MM.1S (cell line): ENCODE measurements around the gene PARP15.

ENCODE experiments used
- DNase-seq: peaks from one replicate; pipeline ENCODE4 v3.0.0-alpha.2; 2015
- H2AFZ ChIP-seq: fragments of 300-600 bp; sonication (generic); 2 replicates; pipeline ENCODE4 v1.6.0; 2016; ENCODE audit warnings: antibody characterized with exemption, low read length
- H3F3A ChIP-seq: fragments of 300-600 bp; sonication (generic); 2 replicates; pipeline ENCODE4 v1.6.1; 2016; ENCODE audit warnings: mild to moderate bottlenecking, antibody characterized with exemption, low read length, moderate library complexity, mixed read lengths; ENCODE audit not compliant: insufficient read depth
- H3K27ac ChIP-seq: fragments of 300-600 bp; sonication (generic); 2 replicates; pipeline ENCODE4 v1.5.1; 2016; ENCODE audit warnings: mild to moderate bottlenecking, low read length
- H3K27me3 ChIP-seq: fragments of 300-600 bp; sonication (generic); replicated peaks from 2 replicates; pipeline ENCODE4 v1.6.0; 2016; ENCODE audit warnings: low read length; ENCODE audit not compliant: insufficient read depth
- H3K36me3 ChIP-seq: fragments of 300-600 bp; sonication (generic); replicated peaks from 2 replicates; pipeline ENCODE4 v1.6.1; 2016; ENCODE audit warnings: mild to moderate bottlenecking, low read length, mixed read lengths; ENCODE audit not compliant: insufficient read depth
- H3K4me1 ChIP-seq: fragments of 300-600 bp; sonication (generic); 2 replicates; pipeline ENCODE4 v1.6.1; 2016; ENCODE audit warnings: low read length, mixed read lengths
- H3K4me2 ChIP-seq: fragments of 300-600 bp; sonication (generic); 2 replicates; pipeline ENCODE4 v1.6.0; 2016; ENCODE audit warnings: low read depth, low read length
- H3K4me3 ChIP-seq: fragments of 300-600 bp; sonication (generic); 2 replicates; pipeline ENCODE4 v1.5.1; 2016; ENCODE audit warnings: low read length, mixed read lengths
- H3K79me2 ChIP-seq: fragments of 300-600 bp; sonication (generic); 2 replicates; pipeline ENCODE4 v1.6.1; 2016; ENCODE audit warnings: mixed run types, low read length, mixed read lengths
- H3K9ac ChIP-seq: fragments of 300-600 bp; sonication (generic); 2 replicates; pipeline ENCODE4 v1.6.1; 2016; ENCODE audit warnings: low read length, mixed read lengths
- H3K9me2 ChIP-seq: fragments of 300-600 bp; sonication (generic); replicated peaks from 2 replicates; pipeline ENCODE4 v1.6.1; 2016; ENCODE audit warnings: mild to moderate bottlenecking, low read length, mixed read lengths; ENCODE audit not compliant: insufficient read depth
- H3K9me3 ChIP-seq: fragments of 300-600 bp; sonication (generic); replicated peaks from 2 replicates; pipeline ENCODE4 v1.6.1; 2016; ENCODE audit warnings: mild to moderate bottlenecking, low read length, mixed read lengths; ENCODE audit not compliant: insufficient read depth
- H4K20me1 ChIP-seq: fragments of 300-600 bp; sonication (generic); 2 replicates; pipeline ENCODE4 v1.6.1; 2016; ENCODE audit warnings: mild to moderate bottlenecking, low read length, moderate library complexity, mixed read lengths; ENCODE audit not compliant: insufficient read depth
- EZH2 ChIP-seq: fragments of 300-600 bp; sonication (generic); optimal IDR thresholded peaks from 2 replicates; pipeline ENCODE3; 2017; ENCODE audit warnings: low read depth, mild to moderate bottlenecking, antibody characterized with exemption, low read length, mixed read lengths
- EZH2phosphoT487 ChIP-seq: fragments of 300-600 bp; sonication (generic); IDR thresholded peaks from 2 replicates; pipeline ENCODE4 v1.6.1; 2018; ENCODE audit warnings: antibody characterized with exemption, low read length
- TF ChIP-seq, protein P1 (sequence below): fragments of 300-600 bp; sonication (generic); IDR thresholded peaks from 2 replicates; pipeline ENCODE4 v1.5.1; 2016; ENCODE audit warnings: antibody characterized with exemption, low read length, mixed read lengths

PARP15 gene

DNA sequence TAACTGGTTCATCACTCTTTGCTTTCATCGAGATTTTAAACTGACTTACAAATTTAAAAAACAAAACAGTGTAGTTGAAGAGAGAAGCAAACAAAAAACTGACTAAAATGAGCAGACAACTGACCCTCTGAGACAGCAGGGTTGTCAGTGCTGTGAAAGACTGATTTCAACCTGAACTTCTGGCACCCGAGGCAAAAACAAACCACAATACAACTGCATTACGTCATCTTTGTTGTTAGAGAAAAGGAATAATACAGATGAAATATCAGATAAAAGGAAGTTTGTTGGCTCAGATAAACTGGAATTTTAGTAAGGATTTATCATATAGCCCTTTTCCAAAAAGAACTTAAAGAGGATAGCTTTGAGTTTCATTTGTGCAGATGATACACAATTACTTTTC, 51.1 kb downstream of the PARP15 start:
- no peaks in the 10 kb centered on the region for H3K4me1 ChIP-seq
- no peak overlapping the region for H3K9ac ChIP-seq
- DNase-seq: no peak
- H3K4me3 ChIP-seq: no peak overlapping the region
- H3K27ac ChIP-seq: no peak overlapping the region
- no peak overlapping the region for H2AFZ ChIP-seq
- no peaks in the 10 kb centered on the region for H3K9me3 ChIP-seq
- H3K9me2 ChIP-seq: no peaks in the 10 kb centered on the region
- H3F3A ChIP-seq: no peaks in the 10 kb centered on the region
- no peaks in the 10 kb centered on the region for H3K27me3 ChIP-seq
- TF ChIP-seq, protein P1, sequence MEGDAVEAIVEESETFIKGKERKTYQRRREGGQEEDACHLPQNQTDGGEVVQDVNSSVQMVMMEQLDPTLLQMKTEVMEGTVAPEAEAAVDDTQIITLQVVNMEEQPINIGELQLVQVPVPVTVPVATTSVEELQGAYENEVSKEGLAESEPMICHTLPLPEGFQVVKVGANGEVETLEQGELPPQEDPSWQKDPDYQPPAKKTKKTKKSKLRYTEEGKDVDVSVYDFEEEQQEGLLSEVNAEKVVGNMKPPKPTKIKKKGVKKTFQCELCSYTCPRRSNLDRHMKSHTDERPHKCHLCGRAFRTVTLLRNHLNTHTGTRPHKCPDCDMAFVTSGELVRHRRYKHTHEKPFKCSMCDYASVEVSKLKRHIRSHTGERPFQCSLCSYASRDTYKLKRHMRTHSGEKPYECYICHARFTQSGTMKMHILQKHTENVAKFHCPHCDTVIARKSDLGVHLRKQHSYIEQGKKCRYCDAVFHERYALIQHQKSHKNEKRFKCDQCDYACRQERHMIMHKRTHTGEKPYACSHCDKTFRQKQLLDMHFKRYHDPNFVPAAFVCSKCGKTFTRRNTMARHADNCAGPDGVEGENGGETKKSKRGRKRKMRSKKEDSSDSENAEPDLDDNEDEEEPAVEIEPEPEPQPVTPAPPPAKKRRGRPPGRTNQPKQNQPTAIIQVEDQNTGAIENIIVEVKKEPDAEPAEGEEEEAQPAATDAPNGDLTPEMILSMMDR: no peak
- TF ChIP-seq EZH2: no peak
- no peak for TF ChIP-seq EZH2phosphoT487
- H3K79me2 ChIP-seq: no peaks in the 10 kb centered on the region
- H4K20me1 ChIP-seq: no peaks in the 10 kb centered on the region
- H3K36me3 ChIP-seq: no peaks in the 10 kb centered on the region
- no peak overlapping the region for H3K4me2 ChIP-seq

DNA sequence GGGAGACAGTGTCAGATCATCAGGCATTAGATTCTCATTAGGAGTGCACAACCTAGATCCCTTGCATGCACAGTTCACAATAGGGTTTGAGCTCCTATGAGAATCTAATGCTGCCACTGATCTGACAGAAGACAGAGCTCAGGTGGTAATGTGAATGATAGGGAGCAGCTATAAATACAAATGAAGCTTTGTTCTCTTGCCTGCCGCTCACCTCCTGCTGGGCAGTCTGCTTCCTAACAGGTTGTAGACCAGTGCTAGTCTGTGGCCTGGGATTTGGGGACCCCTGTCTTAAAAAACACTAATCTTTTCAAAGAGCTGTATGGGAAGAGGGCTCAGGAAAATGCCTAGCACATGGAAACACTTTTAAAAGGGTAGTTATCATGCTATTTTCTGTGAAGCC, 52.3 kb downstream of the PARP15 start:
- Histone ChIP-seq H3K27me3 (no peaks in the 10 kb centered on the region), H3K4me1 (no peaks in the 10 kb centered on the region), H3K9ac (no peak overlapping the region), H3K36me3 (no peaks in the 10 kb centered on the region), H3K9me3 (no peaks in the 10 kb centered on the region), H2AFZ (no peak overlapping the region), H3K9me2 (no peaks in the 10 kb centered on the region), H3K4me3 (no peak overlapping the region), H3F3A (no peaks in the 10 kb centered on the region), H3K79me2 (no peaks in the 10 kb centered on the region), H3K27ac (no peak overlapping the region), H3K4me2 (no peak overlapping the region), H4K20me1 (no peaks in the 10 kb centered on the region)
- TF ChIP-seq EZH2 (no peak), EZH2phosphoT487 (no peak)
- TF ChIP-seq, protein P1: no peak
- no peak for DNase-seq

DNA sequence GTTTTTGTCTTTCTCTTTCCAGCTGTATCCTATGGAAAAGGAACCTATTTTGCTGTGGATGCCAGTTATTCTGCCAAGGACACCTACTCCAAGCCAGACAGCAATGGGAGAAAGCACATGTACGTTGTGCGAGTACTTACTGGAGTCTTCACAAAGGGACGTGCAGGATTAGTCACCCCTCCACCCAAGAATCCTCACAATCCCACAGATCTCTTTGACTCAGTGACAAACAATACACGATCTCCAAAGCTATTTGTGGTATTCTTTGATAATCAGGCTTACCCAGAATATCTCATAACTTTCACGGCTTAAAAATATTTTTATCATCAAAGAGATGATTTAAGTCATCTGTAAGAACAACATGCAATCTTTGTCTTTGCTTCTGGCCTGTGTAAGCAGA, 58.3 kb downstream of the PARP15 start:
- Histone ChIP-seq H4K20me1 (no peaks in the 10 kb centered on the region), H3K9me3 (no peaks in the 10 kb centered on the region), H3K27me3 (no peaks in the 10 kb centered on the region), H3K4me2 (no peak overlapping the region), H3K4me3 (no peak overlapping the region), H3K9me2 (no peaks in the 10 kb centered on the region), H3K4me1 (no peaks in the 10 kb centered on the region), H3F3A (no peaks in the 10 kb centered on the region), H3K36me3 (no peaks in the 10 kb centered on the region), H3K79me2 (no peaks in the 10 kb centered on the region), H3K27ac (no peak overlapping the region), H2AFZ (no peak overlapping the region), H3K9ac (no peak overlapping the region)
- TF ChIP-seq EZH2: no peak
- TF ChIP-seq, protein P1: no peak
- TF ChIP-seq EZH2phosphoT487: no peak
- no peak for DNase-seq
